GM12874 (cell line): ENCODE results near the gene MRPL24.

Experiments
- CTCF ChIP-seq: IDR thresholded peaks from 2 replicates; pipeline ENCODE4 v1.5.1; 2011; ENCODE audit warnings: low read depth, mild to moderate bottlenecking, control low read depth, low read length, moderate library complexity; ENCODE audit not compliant: insufficient read depth

Gene MRPL24

DNA sequence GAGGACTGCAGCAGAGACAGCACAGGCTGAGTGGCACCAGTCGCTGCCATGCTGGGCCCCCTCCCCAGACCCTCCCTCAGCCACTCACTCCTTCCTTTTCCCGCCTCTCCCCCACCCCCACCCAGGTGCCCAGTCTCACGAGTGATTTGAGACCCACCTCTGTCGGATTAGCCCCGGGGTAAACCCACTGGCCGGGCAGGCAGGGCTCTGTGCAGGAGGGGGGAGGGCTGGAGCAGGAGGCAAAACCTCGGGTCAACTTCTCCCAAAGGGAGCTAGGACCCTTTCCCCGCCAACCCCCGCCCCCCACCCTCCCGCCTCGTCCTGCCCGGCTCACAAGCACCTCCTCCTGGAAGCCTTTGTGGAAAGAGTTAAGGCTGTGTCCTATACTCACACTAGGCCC is 3.5 kb upstream of the MRPL24 start:
- no peak for TF ChIP-seq CTCF

DNA sequence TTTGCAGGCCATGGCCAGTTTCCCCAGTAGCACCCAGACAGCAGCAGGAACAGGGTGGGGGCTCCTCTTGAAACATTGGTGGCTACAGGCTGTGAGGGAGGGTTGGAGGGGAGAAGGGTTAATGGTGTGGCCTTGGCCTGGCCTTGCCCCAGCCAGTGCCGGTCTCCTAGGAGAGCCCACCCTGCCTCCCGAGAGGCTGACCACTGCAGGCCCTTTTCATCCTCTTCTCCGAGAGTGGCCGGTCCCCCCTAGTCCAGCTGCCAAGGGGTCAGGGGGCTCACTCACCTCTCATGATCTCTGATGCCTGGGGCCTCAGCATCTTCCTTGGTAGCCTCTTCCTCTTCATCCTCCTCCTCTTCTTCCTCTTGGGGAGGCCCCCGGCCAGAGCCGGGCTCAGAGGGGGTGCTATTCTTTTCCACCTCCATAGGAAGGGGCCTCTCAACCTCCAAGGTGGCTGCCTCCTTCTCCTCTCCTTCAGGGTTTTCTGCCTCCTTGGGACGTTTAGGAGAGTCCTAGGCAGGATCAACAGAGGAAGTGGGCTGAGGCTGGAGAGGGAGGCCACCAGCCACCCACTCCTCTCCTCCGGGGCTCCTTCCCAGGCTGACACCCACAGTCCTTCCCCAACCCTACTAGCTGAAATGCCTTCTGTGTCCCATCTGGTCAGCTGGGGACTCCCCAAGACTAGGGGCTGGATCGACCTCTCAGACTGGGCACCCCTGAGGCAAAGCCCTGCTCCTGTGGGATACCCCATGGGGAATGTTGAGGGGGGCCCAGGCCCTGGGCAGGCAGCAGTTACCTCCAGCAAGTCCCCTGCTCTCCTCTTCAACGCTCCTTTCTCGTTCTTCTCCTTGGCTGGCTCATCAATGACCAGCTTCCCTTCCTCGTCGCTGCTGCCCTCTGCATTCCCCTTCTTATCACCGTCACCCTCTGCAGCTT is 2.7 kb upstream of the MRPL24 start:
- no peak for TF ChIP-seq CTCF

GRCh38 chr1:156742801-156743200 is 1.9 kb upstream of the MRPL24 start:
- no peak for TF ChIP-seq CTCF

DNA sequence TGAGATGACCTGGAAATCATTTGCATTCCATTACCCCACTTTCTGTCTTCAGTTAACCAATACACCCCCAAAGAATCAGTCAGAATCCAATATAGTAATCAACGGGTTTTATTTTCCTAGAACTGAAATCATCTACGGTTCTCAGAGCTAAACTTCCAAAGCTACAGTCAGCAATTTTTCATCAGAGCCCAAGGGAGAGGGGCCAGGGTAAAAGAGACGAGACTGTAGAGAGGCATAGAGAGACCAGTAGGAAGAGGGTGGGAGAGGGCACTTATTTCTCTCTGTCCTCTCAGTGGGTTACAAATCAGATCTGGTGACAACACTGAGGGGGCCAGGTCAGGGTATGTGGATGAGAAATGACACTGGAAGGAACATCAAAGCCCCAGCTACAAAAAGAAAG is 1.1 kb upstream of the MRPL24 start:
- TF ChIP-seq CTCF = no peak

DNA sequence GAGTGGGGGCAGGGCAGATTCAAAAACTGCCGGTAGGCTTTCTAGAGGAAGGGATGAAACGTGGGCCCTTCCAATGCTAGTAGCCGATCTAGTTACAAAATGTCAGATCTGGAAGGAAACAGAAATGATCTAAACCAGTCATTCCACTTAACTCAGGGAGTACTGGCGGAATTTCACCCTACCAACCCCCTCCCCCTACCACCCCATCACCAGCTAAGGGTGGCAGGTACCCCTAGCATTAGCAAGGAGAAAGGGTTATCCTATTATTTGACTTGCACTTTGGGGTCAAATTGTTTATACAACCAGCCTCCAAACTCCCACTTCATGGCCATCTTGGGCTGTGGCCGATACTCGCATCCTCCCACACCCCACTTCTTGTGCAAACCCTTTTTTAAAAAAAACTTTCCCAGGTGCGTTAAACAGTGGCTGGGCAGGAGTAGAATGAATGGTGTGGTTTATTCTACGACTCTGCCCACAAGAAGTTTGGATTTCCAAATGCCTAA is 644 bp upstream of the MRPL24 start:
- no peak for TF ChIP-seq CTCF

GRCh38 chr1:156740237-156740740 is 599 bp downstream of the MRPL24 start:
- no peak for TF ChIP-seq CTCF

DNA sequence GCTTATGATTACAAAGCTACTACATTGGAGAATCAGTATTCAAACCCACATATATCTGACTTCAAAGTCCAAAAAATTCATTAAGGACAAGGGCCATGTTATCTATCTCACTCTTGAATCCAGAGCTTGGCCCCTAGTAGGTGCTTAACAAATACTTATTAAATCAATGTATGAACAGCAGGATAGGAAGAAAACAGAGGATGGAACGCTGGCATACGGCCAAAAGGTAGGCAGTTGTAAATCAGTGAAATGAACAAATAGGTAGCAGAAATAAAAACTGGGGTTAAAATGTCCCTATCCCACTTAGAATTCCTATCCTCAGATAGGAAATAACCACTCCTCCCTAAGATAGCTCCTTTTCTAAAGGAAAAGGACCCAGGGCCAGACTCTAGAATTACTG is 2.0 kb downstream of the MRPL24 start:
- no peak for TF ChIP-seq CTCF
